ENCODE data around the gene E4F1. TPM values are rescaled to one million over a fixed set of nuclear protein-coding genes. Genes with fewer than 3 reads are reported as not detected.
"Not testable (repeated sequence)": the region's sequence is repeated elsewhere in the genome, so short reads cannot be mapped to it uniquely, and the experiment has no call there.

E4F1 gene
- total and polyA plus RNA-seq, 4 donors: 4.4 to 19.1 (median 13.7) TPM

GRCh38 chr16:2238838-2239675 lies 15.7 kb downstream of the E4F1 start:
- WGBS: 70% methylated on average over 15 of the region's 15 CpGs
- H3K36me3 ChIP-seq (ENCODE audit: control insufficient read depth in 4 of 4, insufficient read depth in 3 of 4, low read depth in 1 of 4, low read length in 3 of 4): peaks cover 9 to 37% (median 16%) of the 10 kb centered on the region in 4 donors
- no peak overlapping the region for H3K4me3 ChIP-seq (ENCODE audit: low read depth in 1 of 3, low read length in 3 of 3)
- no peak overlapping the region for H3K27ac ChIP-seq (ENCODE audit: low read depth in 1 of 2, low read length in 2 of 2)
- H3K4me1 ChIP-seq (ENCODE audit: control insufficient read depth in 4 of 4, insufficient read depth in 4 of 4, low read length in 3 of 4): peaks cover 0 to 14% (median 11%) of the 10 kb centered on the region in 4 donors
- TF ChIP-seq, protein P1, sequence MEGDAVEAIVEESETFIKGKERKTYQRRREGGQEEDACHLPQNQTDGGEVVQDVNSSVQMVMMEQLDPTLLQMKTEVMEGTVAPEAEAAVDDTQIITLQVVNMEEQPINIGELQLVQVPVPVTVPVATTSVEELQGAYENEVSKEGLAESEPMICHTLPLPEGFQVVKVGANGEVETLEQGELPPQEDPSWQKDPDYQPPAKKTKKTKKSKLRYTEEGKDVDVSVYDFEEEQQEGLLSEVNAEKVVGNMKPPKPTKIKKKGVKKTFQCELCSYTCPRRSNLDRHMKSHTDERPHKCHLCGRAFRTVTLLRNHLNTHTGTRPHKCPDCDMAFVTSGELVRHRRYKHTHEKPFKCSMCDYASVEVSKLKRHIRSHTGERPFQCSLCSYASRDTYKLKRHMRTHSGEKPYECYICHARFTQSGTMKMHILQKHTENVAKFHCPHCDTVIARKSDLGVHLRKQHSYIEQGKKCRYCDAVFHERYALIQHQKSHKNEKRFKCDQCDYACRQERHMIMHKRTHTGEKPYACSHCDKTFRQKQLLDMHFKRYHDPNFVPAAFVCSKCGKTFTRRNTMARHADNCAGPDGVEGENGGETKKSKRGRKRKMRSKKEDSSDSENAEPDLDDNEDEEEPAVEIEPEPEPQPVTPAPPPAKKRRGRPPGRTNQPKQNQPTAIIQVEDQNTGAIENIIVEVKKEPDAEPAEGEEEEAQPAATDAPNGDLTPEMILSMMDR (IDR thresholded peaks at IDR 0.05; ENCODE audit: low read depth, low read length, missing input control): no peak
- no peak for TF ChIP-seq FOXA2 (IDR thresholded peaks at IDR 0.05)
- no peak for TF ChIP-seq NR2F2 (IDR thresholded peaks at IDR 0.05)
- TF ChIP-seq FOXA1 (IDR thresholded peaks at IDR 0.05): no peak
- TF ChIP-seq HNF4A (conservative IDR thresholded peaks at IDR 0.05): no peak
- no peak for TF ChIP-seq REST (IDR thresholded peaks at IDR 0.05)
- no peak for TF ChIP-seq SP1 (IDR thresholded peaks at IDR 0.05)
- TF ChIP-seq, protein P2, sequence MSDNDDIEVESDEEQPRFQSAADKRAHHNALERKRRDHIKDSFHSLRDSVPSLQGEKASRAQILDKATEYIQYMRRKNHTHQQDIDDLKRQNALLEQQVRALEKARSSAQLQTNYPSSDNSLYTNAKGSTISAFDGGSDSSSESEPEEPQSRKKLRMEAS (IDR thresholded peaks at IDR 0.05): no peak
- no peak for TF ChIP-seq RAD21 (IDR thresholded peaks at IDR 0.05)
- no peak for TF ChIP-seq EGR1 (IDR thresholded peaks at IDR 0.05; ENCODE audit: low read depth in 2 of 2)
- no peak for DNase-seq (ENCODE audit: low spot score)
- no peak overlapping the region for H3K9ac ChIP-seq (ENCODE audit: low read depth in 1 of 2, low read length in 2 of 2)
- no peaks in the 10 kb centered on the region for H3K9me3 ChIP-seq (ENCODE audit: control insufficient read depth in 4 of 4, low read length in 3 of 4)
- no peaks in the 10 kb centered on the region for H3K27me3 ChIP-seq (ENCODE audit: control insufficient read depth in 4 of 4, insufficient read depth in 4 of 4, low read length in 3 of 4)

GRCh38 chr16:2240331-2240730 lies 16.9 kb downstream of the E4F1 start:
- not testable (repeated sequence) for H3K4me3 ChIP-seq (ENCODE audit: low read depth in 1 of 3, low read length in 3 of 3); H3K9me3 ChIP-seq (ENCODE audit: control insufficient read depth in 4 of 4, low read length in 3 of 4); DNase-seq (ENCODE audit: low spot score); H3K27me3 ChIP-seq (ENCODE audit: control insufficient read depth in 4 of 4, insufficient read depth in 4 of 4, low read length in 3 of 4); H3K27ac ChIP-seq (ENCODE audit: low read depth in 1 of 2, low read length in 2 of 2); H3K9ac ChIP-seq (ENCODE audit: low read depth in 1 of 2, low read length in 2 of 2)
- peaks cover 0 to 14% (median 11%) of the 10 kb centered on the region in 4 donors for H3K4me1 ChIP-seq (ENCODE audit: control insufficient read depth in 4 of 4, insufficient read depth in 4 of 4, low read length in 3 of 4)
- WGBS: 87% methylated on average over 9 of the region's 9 CpGs
- peaks cover 6 to 39% (median 21%) of the 10 kb centered on the region in 4 donors for H3K36me3 ChIP-seq (ENCODE audit: control insufficient read depth in 4 of 4, insufficient read depth in 3 of 4, low read depth in 1 of 4, low read length in 3 of 4)

GRCh38 chr16:2242598-2242997 lies 19.2 kb downstream of the E4F1 start:
- DNase-seq (ENCODE audit: low spot score): no peak
- Histone ChIP-seq H3K4me3 (ENCODE audit: low read depth in 1 of 3, low read length in 3 of 3) (no peak overlapping the region), H3K27ac (ENCODE audit: low read depth in 1 of 2, low read length in 2 of 2) (no peak overlapping the region), H3K9ac (ENCODE audit: low read depth in 1 of 2, low read length in 2 of 2) (no peak overlapping the region), H3K9me3 (ENCODE audit: control insufficient read depth in 4 of 4, low read length in 3 of 4) (no peaks in the 10 kb centered on the region), H3K36me3 (ENCODE audit: control insufficient read depth in 4 of 4, insufficient read depth in 3 of 4, low read depth in 1 of 4, low read length in 3 of 4) (peaks cover 13 to 52% (median 32%) of the 10 kb centered on the region in 4 donors), H3K27me3 (ENCODE audit: control insufficient read depth in 4 of 4, insufficient read depth in 4 of 4, low read length in 3 of 4) (no peaks in the 10 kb centered on the region), H3K4me1 (ENCODE audit: control insufficient read depth in 4 of 4, insufficient read depth in 4 of 4, low read length in 3 of 4) (peaks cover 0 to 3% (median 0%) of the 10 kb centered on the region in 4 donors)
- WGBS: 87% methylated on average over 11 of the region's 11 CpGs
- TF ChIP-seq NR2F2 (IDR thresholded peaks at IDR 0.05) (no peak), FOXA1 (IDR thresholded peaks at IDR 0.05) (no peak), FOXA2 (IDR thresholded peaks at IDR 0.05) (no peak), HNF4A (conservative IDR thresholded peaks at IDR 0.05) (no peak), RXRA (IDR thresholded peaks at IDR 0.05) (no peak), HNF4G (IDR thresholded peaks at IDR 0.05) (no peak), REST (IDR thresholded peaks at IDR 0.05) (no peak), YY1 (IDR thresholded peaks at IDR 0.05) (no peak), RAD21 (IDR thresholded peaks at IDR 0.05) (no peak)
- TF ChIP-seq, protein P1 (IDR thresholded peaks at IDR 0.05; ENCODE audit: low read depth, low read length, missing input control): no peak
- TF ChIP-seq, protein P2 (IDR thresholded peaks at IDR 0.05): no peak
